HG03354 (cell line): ENCODE measurements around the gene CDK1.
"Not testable (repeated sequence)": the region's sequence is repeated elsewhere in the genome, so short reads cannot be mapped to it uniquely, and the experiment has no call there.

Experiments
- ATAC-seq: cut with Tn5 transposase; IDR thresholded peaks from one replicate; pipeline ENCODE4 v1.9.1; 2021; ENCODE audit warnings: mild to moderate bottlenecking; ENCODE audit not compliant: unreplicated experiment, poor library complexity, severe bottlenecking

CDK1 gene

DNA sequence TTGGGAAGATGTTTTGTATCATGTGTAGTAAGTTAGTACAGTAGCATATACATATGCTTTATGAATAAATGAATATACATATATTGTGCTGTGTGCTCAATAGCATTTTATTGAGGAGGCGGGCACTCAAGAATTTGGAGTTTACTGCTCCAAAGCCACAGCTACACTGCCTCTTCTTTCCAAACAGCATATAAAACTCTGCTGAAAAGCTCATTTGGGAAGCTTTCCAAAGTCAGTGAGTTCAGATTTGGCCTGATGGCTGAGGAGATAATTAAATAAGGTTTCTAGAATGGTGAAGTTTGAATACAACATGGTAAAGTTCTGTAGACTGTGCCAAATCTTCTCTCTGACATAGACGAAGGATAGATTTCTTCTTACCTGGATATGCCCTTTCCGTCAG, 29.8 kb downstream of the CDK1 start:
- no peak for ATAC-seq

DNA sequence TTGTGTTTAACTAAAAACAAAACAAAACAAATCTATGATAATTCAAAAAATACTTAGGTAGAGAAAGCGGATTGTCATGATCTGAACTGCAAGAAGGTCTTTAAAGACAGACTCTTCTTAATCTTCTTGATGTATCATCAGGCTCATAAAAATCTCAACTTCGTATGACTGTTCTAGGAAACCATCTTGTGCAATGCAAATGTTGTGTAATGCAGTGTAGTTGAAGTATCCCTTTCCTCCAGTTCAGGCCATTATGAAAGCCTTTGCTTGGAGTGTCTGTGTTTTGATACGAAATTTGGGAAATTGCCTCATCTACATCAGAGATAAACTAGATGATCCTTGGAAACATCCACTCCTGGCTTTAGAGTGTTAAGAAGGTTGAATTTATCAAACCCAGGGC, 30.9 kb downstream of the CDK1 start:
- no peak for ATAC-seq

- no peak for ATAC-seq
Measured at GRCh38 chr10:60810437-60811182, 32.3 kb downstream of the CDK1 start.

- peak; percentile 86 for ATAC-seq
Measured at GRCh38 chr10:60816628-60817397, 38.5 kb downstream of the CDK1 start.

- ATAC-seq, result no peak
Measured at GRCh38 chr10:60817398-60817805, 39.1 kb downstream of the CDK1 start.

- ATAC-seq, result no peak
Measured at GRCh38 chr10:60818134-60818770, 40.0 kb downstream of the CDK1 start.

GRCh38 chr10:60819271-60819670, 41.0 kb downstream of the CDK1 start:
- ATAC-seq, result no peak

- peak; percentile 64 for ATAC-seq
Measured at GRCh38 chr10:60820093-60820754, 41.9 kb downstream of the CDK1 start.

DNA sequence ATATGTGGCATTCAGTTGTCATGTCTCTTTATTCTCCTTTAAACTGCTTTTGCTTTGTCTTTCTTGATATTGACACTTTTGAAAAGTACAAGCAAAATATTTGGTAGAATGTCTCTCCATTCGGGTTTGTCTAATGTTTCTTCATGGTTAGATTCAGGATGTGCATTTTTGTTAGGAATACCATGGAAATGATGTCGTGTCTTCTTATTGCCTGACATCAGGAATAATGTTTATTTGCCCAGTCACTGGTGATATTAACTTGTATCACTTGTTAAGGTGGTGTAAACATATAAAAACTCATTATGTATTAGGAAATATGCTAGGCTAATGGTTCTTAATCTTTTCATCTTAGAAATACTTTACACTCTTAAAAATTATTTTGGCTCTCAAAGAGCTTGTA, 43.4 kb downstream of the CDK1 start:
- ATAC-seq, result no peak

DNA sequence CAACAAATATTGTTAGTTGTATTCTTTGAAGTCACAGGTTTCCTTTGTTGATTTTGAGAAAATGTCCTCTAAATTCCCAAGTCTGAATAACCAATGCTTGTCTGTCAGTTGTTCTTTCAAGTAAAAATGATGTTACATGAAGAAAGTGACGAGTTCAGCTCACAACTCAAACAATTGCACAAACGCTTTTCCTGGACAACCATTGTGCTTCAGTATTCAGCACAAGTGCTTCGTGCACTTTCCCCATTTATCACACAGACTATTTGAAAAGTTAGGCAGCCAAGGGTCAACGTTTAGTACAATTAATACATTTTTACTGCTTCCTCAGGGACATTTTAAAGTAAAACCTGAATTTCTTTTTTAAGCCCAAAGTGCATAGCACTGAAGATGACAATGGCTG, 44.5 kb downstream of the CDK1 start:
- ATAC-seq, result no peak

GRCh38 chr10:60823324-60823723, 45.0 kb downstream of the CDK1 start:
- no peak for ATAC-seq

- ATAC-seq, result no peak
Measured at GRCh38 chr10:60825520-60825919, 47.2 kb downstream of the CDK1 start.

DNA sequence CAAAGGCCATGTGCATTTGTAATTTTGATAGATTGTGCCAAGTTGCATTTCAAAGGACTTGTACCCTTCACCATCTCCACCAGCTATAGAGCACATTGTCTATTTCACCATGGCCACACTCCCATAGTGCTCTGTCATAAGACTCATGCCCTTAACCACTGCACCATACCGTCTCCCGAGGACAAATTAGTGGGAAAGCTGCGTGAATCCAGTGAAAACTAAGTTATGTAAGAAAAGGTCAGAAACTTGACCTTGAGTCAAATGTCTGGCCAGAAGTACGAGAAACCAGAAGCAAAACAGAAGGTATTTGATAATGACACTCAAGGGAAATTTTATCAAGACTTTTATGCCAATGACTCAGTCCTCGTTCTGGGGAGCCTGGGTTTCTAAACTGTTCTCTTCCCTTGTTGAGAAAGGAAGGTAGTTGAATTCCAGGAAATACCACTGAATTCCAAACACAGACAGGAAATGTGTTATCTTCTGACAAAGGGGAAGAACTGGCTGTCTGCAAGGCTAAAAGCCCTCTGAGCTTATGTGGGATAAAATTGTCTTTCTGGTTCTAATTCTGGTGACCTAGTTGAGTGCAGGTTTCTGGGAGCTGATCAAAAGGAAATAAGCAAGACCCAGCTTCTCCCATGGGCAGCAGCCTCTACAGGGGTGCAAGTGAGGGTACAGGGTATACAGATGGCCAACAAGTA, 49.7 kb downstream of the CDK1 start:
- ATAC-seq, result no peak

DNA sequence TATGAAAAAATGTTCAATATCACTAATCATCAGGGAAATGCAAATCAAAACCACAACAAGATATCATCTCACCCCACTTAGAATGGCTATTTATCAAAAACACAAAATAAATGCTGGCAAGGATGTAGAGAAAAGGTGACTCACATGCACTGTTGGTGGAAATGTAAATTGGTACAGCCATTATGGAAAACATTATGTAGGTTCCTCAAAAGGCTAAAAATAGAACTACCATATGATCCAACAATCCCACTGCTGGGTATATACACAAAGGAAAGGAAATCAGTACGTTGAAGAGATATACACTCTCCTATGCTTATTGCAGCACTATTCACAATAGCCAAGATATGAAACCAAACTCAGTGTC, 50.2 kb downstream of the CDK1 start:
- ATAC-seq, result no peak

DNA sequence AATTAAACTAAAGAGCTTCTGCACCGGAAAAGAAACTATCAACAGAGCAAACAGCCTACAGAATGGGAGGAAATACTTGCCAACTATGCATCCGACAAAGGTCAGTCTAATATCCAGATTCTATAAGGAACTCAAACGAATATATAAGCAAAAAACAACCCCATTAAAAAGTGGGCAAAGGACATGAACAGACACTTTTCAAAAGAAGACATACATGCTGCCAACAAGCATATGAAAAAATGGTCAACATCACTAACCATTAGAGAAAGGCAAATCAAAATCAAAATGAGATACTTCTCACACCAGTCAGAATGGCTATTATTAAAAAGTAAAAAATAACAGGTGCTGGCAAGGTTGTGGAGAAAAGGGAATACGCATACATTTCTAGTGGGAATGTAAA, 53.9 kb downstream of the CDK1 start:
- not testable (repeated sequence) for ATAC-seq

- no peak for ATAC-seq
Measured at GRCh38 chr10:60834401-60834800, 56.1 kb downstream of the CDK1 start.

GRCh38 chr10:60835049-60835448, 56.8 kb downstream of the CDK1 start:
- ATAC-seq, result no peak

- ATAC-seq, result not testable (repeated sequence)
Measured at GRCh38 chr10:60841227-60841626, 62.9 kb downstream of the CDK1 start.

- ATAC-seq, result no peak
Measured at GRCh38 chr10:60842694-60843093, 64.4 kb downstream of the CDK1 start.
